Hematopoietic multipotent progenitor cell treated with erythropoietin and hydrocortisone succinate and interleukin-3 and kit ligand, for 15 days (in vitro differentiated cells): Measurements from ENCODE around the gene PIK3C3.
A peak's percentile ranks its signal among the peaks of the same experiment; 100 is the strongest.
"Not testable (repeated sequence)": the region's sequence is repeated elsewhere in the genome, so short reads cannot be mapped to it uniquely, and the experiment has no call there.

Experiments
- DNase-seq: peaks from one replicate; pipeline ENCODE4 v3.0.0-alpha.2; 2015; ENCODE audit warnings: low spot score

Gene PIK3C3

GRCh38 chr18:42024131-42024530 is 69.1 kb downstream of the PIK3C3 start:
- DNase-seq: no peak

- DNase-seq: no peak
These were observed 70.5 kb downstream of the PIK3C3 start for GRCh38 chr18:42025491-42025890.

- DNase-seq: no peak
These were observed 71.1 kb downstream of the PIK3C3 start for GRCh38 chr18:42025974-42026625.

- peak; percentile 43 for DNase-seq
These were observed 73.3 kb downstream of the PIK3C3 start for GRCh38 chr18:42028247-42028832.

GRCh38 chr18:42029092-42029491 is 74.1 kb downstream of the PIK3C3 start:
- DNase-seq: no peak

GRCh38 chr18:42030586-42031182 is 75.7 kb downstream of the PIK3C3 start:
- peak; percentile 14 for DNase-seq

GRCh38 chr18:42032447-42032846 is 77.4 kb downstream of the PIK3C3 start:
- no peak for DNase-seq

GRCh38 chr18:42033137-42033810 is 78.2 kb downstream of the PIK3C3 start:
- no peak for DNase-seq

GRCh38 chr18:42038936-42039335 is 83.9 kb downstream of the PIK3C3 start:
- no peak for DNase-seq

- no peak for DNase-seq
These were observed 84.4 kb downstream of the PIK3C3 start for GRCh38 chr18:42039396-42039795.

- DNase-seq: no peak
These were observed 86.8 kb downstream of the PIK3C3 start for GRCh38 chr18:42041793-42042192.

GRCh38 chr18:42045346-42045745 is 90.3 kb downstream of the PIK3C3 start:
- no peak for DNase-seq

GRCh38 chr18:42047721-42048120 is 92.7 kb downstream of the PIK3C3 start:
- no peak for DNase-seq

GRCh38 chr18:42048158-42048557 is 93.1 kb downstream of the PIK3C3 start:
- no peak for DNase-seq

- DNase-seq: not testable (repeated sequence)
These were observed 94.5 kb downstream of the PIK3C3 start for GRCh38 chr18:42049536-42049935.

GRCh38 chr18:42051411-42051810 is 96.4 kb downstream of the PIK3C3 start:
- DNase-seq: no peak

GRCh38 chr18:42052122-42052708 is 97.2 kb downstream of the PIK3C3 start:
- no peak for DNase-seq

GRCh38 chr18:42053188-42053781 is 98.3 kb downstream of the PIK3C3 start:
- peak; percentile 66 for DNase-seq

- DNase-seq: no peak
These were observed 109.1 kb downstream of the PIK3C3 start for GRCh38 chr18:42064109-42064508.

- no peak for DNase-seq
These were observed 112.5 kb downstream of the PIK3C3 start for GRCh38 chr18:42067518-42067917.

- no peak for DNase-seq
These were observed 113.0 kb downstream of the PIK3C3 start for GRCh38 chr18:42068030-42068429.

- no peak for DNase-seq
These were observed 114.0 kb downstream of the PIK3C3 start for GRCh38 chr18:42069036-42069435.
